Activated CD4-positive, alpha-beta T cell treated with anti-CD3 and anti-CD28 coated beads, Interleukin-2, amount 50 U/mL, for 1 hour (primary cell): ENCODE measurements around the gene XRCC2.

ENCODE experiments used
- DNase-seq: peaks from one replicate; pipeline ENCODE4 v3.0.0-alpha.2; 2020

The XRCC2 gene

GRCh38 chr7:152608208-152608607, 67.7 kb downstream of the XRCC2 start:
- no peak for DNase-seq

GRCh38 chr7:152607007-152607406, 68.9 kb downstream of the XRCC2 start:
- no peak for DNase-seq

DNA sequence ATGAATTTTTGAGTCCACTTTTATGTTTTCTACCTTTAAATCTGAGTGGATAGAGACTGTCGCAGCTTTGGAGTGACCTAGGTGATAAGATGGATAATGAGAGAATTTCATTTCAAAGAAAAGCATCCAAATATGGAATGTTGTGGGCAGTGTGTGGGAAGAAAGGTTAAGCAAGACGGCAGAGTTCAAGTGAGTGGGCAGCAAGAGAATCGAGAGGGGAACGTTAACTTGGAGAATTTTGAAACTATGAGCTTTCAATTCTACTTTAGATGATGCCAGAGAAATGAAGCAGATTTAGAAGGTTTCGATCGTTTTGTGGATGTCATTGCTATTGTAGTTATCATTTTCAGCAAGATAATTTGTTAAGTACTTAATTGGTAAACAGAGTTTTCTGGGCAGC, 73.0 kb downstream of the XRCC2 start:
- no peak for DNase-seq

GRCh38 chr7:152601305-152601798, 74.6 kb downstream of the XRCC2 start:
- no peak for DNase-seq

- DNase-seq: no peak
Measured at GRCh38 chr7:152600266-152600665, 75.7 kb downstream of the XRCC2 start.

GRCh38 chr7:152597507-152597906, 78.4 kb downstream of the XRCC2 start:
- no peak for DNase-seq

GRCh38 chr7:152596824-152597223, 79.1 kb downstream of the XRCC2 start:
- DNase-seq: no peak
